PFSK-1 (cell line): ENCODE measurements around the gene CDPF1.

ENCODE experiments used
- POLR2AphosphoS5 ChIP-seq: IDR thresholded peaks from 2 replicates; pipeline ENCODE4 v1.6.1; 2012; ENCODE audit warnings: low read depth, mild to moderate bottlenecking, control low read depth, low read length, moderate library complexity
- SIN3A ChIP-seq: IDR thresholded peaks from 2 replicates; pipeline ENCODE4 v1.6.1; 2012; ENCODE audit warnings: mild to moderate bottlenecking, low read length, moderate library complexity, borderline replicate concordance; ENCODE audit not compliant: insufficient read depth

DNA sequence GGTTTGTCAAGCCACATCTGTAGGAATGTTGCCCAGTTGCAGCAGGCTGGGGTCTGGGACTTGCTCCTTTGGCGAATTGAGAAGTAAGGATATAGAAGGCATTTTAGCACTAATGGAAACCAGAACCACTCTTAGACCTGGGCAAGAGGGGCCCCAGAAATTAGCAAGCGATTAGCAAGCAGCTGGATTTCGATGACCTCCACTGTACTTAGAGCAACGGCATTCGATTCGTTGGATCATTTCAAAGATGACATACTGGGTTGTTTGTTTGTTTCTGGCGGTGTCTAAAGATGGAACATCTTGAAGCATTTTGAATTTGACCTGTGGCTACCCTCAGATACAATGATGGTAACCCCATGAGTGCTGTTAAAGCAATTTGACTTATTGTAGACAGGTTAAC, 1.2 kb upstream of the CDPF1 start:
- TF ChIP-seq SIN3A (no peak), POLR2AphosphoS5 (no peak)
